HS-27A (cell line): ENCODE measurements around the gene SIPA1.

Experiments
- DNase-seq: peaks from one replicate; pipeline ENCODE4 v3.0.0-alpha.2; 2012; ENCODE audit warnings: low read depth, missing footprints

Gene SIPA1

GRCh38 chr11:65609665-65610064, 28.2 kb upstream of the SIPA1 start:
- no peak for DNase-seq

GRCh38 chr11:65610404-65610803, 27.5 kb upstream of the SIPA1 start:
- DNase-seq = no peak

GRCh38 chr11:65611028-65611757, 26.7 kb upstream of the SIPA1 start:
- no peak for DNase-seq

GRCh38 chr11:65611758-65612603, 25.9 kb upstream of the SIPA1 start:
- DNase-seq = no peak

GRCh38 chr11:65612691-65613090, 25.2 kb upstream of the SIPA1 start:
- DNase-seq = no peak

GRCh38 chr11:65613091-65613928, 24.6 kb upstream of the SIPA1 start:
- DNase-seq = no peak

- DNase-seq = peak; percentile 100
Observed at GRCh38 chr11:65615229-65615949, 22.5 kb upstream of the SIPA1 start, which contains the start of gene PCNX3. Gene PCNX3, plus strand, starts transcription at chr11:65615776. Its CDS starts 536 bp downstream, at chr11:65616312.

- DNase-seq = no peak
Observed at GRCh38 chr11:65615950-65616574, 21.8 kb upstream of the SIPA1 start.

- DNase-seq = no peak
Observed at GRCh38 chr11:65616575-65617001, 21.3 kb upstream of the SIPA1 start.

- no peak for DNase-seq
Observed at GRCh38 chr11:65617136-65617850, 20.6 kb upstream of the SIPA1 start.

- DNase-seq = no peak
Observed at GRCh38 chr11:65617990-65618751, 19.7 kb upstream of the SIPA1 start.

- DNase-seq = no peak
Observed at GRCh38 chr11:65618763-65619162, 19.1 kb upstream of the SIPA1 start.

- DNase-seq = no peak
Observed at GRCh38 chr11:65619281-65619928, 18.5 kb upstream of the SIPA1 start.

- DNase-seq = no peak
Observed at GRCh38 chr11:65620666-65621065, 17.2 kb upstream of the SIPA1 start.

GRCh38 chr11:65621460-65621859, 16.4 kb upstream of the SIPA1 start:
- no peak for DNase-seq

- no peak for DNase-seq
Observed at GRCh38 chr11:65622011-65622410, 15.9 kb upstream of the SIPA1 start.

GRCh38 chr11:65623177-65623576, 14.7 kb upstream of the SIPA1 start:
- no peak for DNase-seq

GRCh38 chr11:65623852-65624616, 13.9 kb upstream of the SIPA1 start:
- no peak for DNase-seq
